ENCODE data around the gene KRTAP29-1.

The KRTAP29-1 gene

GRCh38 chr17:41328207-41328606 lies 25.6 kb upstream of the KRTAP29-1 start:
- DNase-seq (ENCODE audit: low read depth, low spot score) = no peak

GRCh38 chr17:41327411-41328120 lies 24.9 kb upstream of the KRTAP29-1 start:
- DNase-seq (ENCODE audit: low read depth, low spot score) = no peak

- DNase-seq (ENCODE audit: low read depth, low spot score) = no peak
These were observed 23.8 kb upstream of the KRTAP29-1 start for GRCh38 chr17:41326173-41327145.

- DNase-seq (ENCODE audit: low read depth, low spot score) = no peak
These were observed 23.0 kb upstream of the KRTAP29-1 start for GRCh38 chr17:41325611-41326010.

GRCh38 chr17:41325126-41325525 lies 22.5 kb upstream of the KRTAP29-1 start:
- DNase-seq (ENCODE audit: low read depth, low spot score) = no peak

- no peak for DNase-seq (ENCODE audit: low read depth, low spot score)
These were observed 21.8 kb upstream of the KRTAP29-1 start for GRCh38 chr17:41324180-41325075.

- no peak for DNase-seq (ENCODE audit: low read depth, low spot score)
These were observed 20.5 kb upstream of the KRTAP29-1 start for GRCh38 chr17:41322903-41323895.

GRCh38 chr17:41322094-41322902 lies 19.6 kb upstream of the KRTAP29-1 start:
- DNase-seq (ENCODE audit: low read depth, low spot score) = peak; percentile 72

- DNase-seq (ENCODE audit: low read depth, low spot score) = no peak
These were observed 15.6 kb upstream of the KRTAP29-1 start for GRCh38 chr17:41318231-41318630.

GRCh38 chr17:41315814-41316445 lies 13.3 kb upstream of the KRTAP29-1 start:
- DNase-seq (ENCODE audit: low read depth, low spot score) = no peak

- DNase-seq (ENCODE audit: low read depth, low spot score) = no peak
These were observed 12.6 kb upstream of the KRTAP29-1 start, which contains the start of gene KRTAP17-1 for GRCh38 chr17:41315204-41315794. TSS of gene KRTAP17-1 (minus strand) at chr17:41315710. CDS start at chr17:41315650, 60 bp downstream.

GRCh38 chr17:41311111-41311510 lies 8.5 kb upstream of the KRTAP29-1 start:
- no peak for DNase-seq (ENCODE audit: low read depth, low spot score)

GRCh38 chr17:41308918-41309359 lies 6.3 kb upstream of the KRTAP29-1 start, which contains the start of gene KRTAP16-1:
TSS of gene KRTAP16-1 (minus strand) at chr17:41309309. CDS start at chr17:41309253, 56 bp downstream.
- DNase-seq (ENCODE audit: low read depth, low spot score) = no peak

- DNase-seq (ENCODE audit: low read depth, low spot score) = no peak
These were observed 5.7 kb upstream of the KRTAP29-1 start for GRCh38 chr17:41308251-41308917.

- peak; percentile 60 for DNase-seq (ENCODE audit: low read depth, low spot score)
These were observed 5.0 kb upstream of the KRTAP29-1 start for GRCh38 chr17:41307647-41308046.

GRCh38 chr17:41304091-41304490 lies 1.4 kb upstream of the KRTAP29-1 start:
- no peak for DNase-seq (ENCODE audit: low read depth, low spot score)

- no peak for DNase-seq (ENCODE audit: low read depth, low spot score)
These were observed 330 bp upstream of the KRTAP29-1 start for GRCh38 chr17:41302981-41303380.
